Neuronal stem cell (in vitro differentiated cells): ENCODE results near the gene FOXI1.

Source experiments
- DNase-seq: peaks from one replicate; pipeline ENCODE4 v3.0.0-alpha.2; 2013; ENCODE audit warnings: low spot score
- H2AFZ ChIP-seq: one replicate; pipeline ENCODE4 v1.6.1; 2013; ENCODE audit warnings: mild to moderate bottlenecking, low read length, inconsistent platforms
- H2AK5ac ChIP-seq: 2 replicates; pipeline ENCODE4 v1.6.1; 2013; ENCODE audit warnings: low read depth, mild to moderate bottlenecking, inconsistent platforms, low read length, moderate library complexity, mixed read lengths
- H2BK120ac ChIP-seq: 2 replicates; pipeline ENCODE4 v1.6.1; 2013; ENCODE audit warnings: low read depth, mild to moderate bottlenecking, inconsistent platforms, low read length, moderate library complexity, mixed read lengths
- H2BK12ac ChIP-seq: one replicate; pipeline ENCODE4 v1.6.1; 2013; ENCODE audit warnings: low read length, inconsistent platforms
- H2BK15ac ChIP-seq: 2 replicates; pipeline ENCODE4 v1.6.1; 2013; ENCODE audit warnings: mild to moderate bottlenecking, low read length, inconsistent platforms, mixed read lengths
- H2BK5ac ChIP-seq: one replicate; pipeline ENCODE4 v1.6.1; 2013; ENCODE audit warnings: inconsistent platforms, mild to moderate bottlenecking, low read length, moderate library complexity
- H3K14ac ChIP-seq: one replicate; pipeline ENCODE4 v1.6.1; 2013; ENCODE audit warnings: low read length, inconsistent platforms
- H3K18ac ChIP-seq: 2 replicates; pipeline ENCODE4 v1.6.1; 2013; ENCODE audit warnings: low read length, inconsistent platforms
- H3K23ac ChIP-seq: 2 replicates; pipeline ENCODE4 v1.6.1; 2013; ENCODE audit warnings: low read depth, mild to moderate bottlenecking, mixed read lengths, low read length, inconsistent platforms; ENCODE audit not compliant: poor library complexity
- H3K27ac ChIP-seq: replicated peaks from 3 replicates; pipeline ENCODE4 v1.5.1; 2013; ENCODE audit warnings: low read length, inconsistent platforms
- H3K27me3 ChIP-seq, 3 experiments: 2 replicates each; pipeline ENCODE4 v1.6.1; 2013; ENCODE audit warnings: low read length in 3 of 3, mild to moderate bottlenecking in 2 of 3, inconsistent platforms in 1 of 3, low read depth in 1 of 3, mixed read lengths in 1 of 3, moderate library complexity in 1 of 3; ENCODE audit not compliant: control insufficient read depth in 3 of 3, insufficient read depth in 3 of 3
- H3K36me3 ChIP-seq, 2 donors: replicated peaks in 1 of 2; 2 replicates each; pipeline ENCODE4 v1.6.1; 2013; ENCODE audit warnings: low read length in 2 of 2; ENCODE audit not compliant: control insufficient read depth in 2 of 2, insufficient read depth in 2 of 2
- H3K4ac ChIP-seq: 2 replicates; pipeline ENCODE4 v1.6.1; 2013; ENCODE audit warnings: inconsistent platforms, mild to moderate bottlenecking, low read length, moderate library complexity
- H3K4me1 ChIP-seq, 2 donors: 1 replicate in 1 of 2; 2 replicates in 1 of 2; pipeline ENCODE4 v1.6.1; 2013; ENCODE audit warnings: low read length in 2 of 2, low read depth in 1 of 2; ENCODE audit not compliant: control insufficient read depth in 2 of 2, insufficient read depth in 1 of 2
- H3K4me2 ChIP-seq: one replicate; pipeline ENCODE4 v1.6.1; 2013; ENCODE audit warnings: mild to moderate bottlenecking, low read length, inconsistent platforms; ENCODE audit not compliant: insufficient read depth, poor library complexity, severe bottlenecking
- H3K4me3 ChIP-seq, 2 donors: 2 replicates each; pipeline ENCODE4 v1.5.1; 2013; ENCODE audit warnings: low read length in 2 of 2, mild to moderate bottlenecking in 2 of 2, inconsistent platforms in 1 of 2, moderate library complexity in 1 of 2
- H3K79me1 ChIP-seq: one replicate; pipeline ENCODE4 v1.6.1; 2013; ENCODE audit warnings: low read depth, mild to moderate bottlenecking, inconsistent platforms, low read length, moderate library complexity
- H3K9ac ChIP-seq: one replicate; pipeline ENCODE4 v1.6.1; 2013; ENCODE audit warnings: mild to moderate bottlenecking, low read depth, low read length, inconsistent platforms; ENCODE audit not compliant: poor library complexity
- H3K9me3 ChIP-seq, 2 donors: replicated peaks in 1 of 2; 2 replicates each; pipeline versions ENCODE3 to v1.6.1; 2013; ENCODE audit warnings: low read length in 2 of 2, mild to moderate bottlenecking in 2 of 2, inconsistent platforms in 1 of 2, low read depth in 1 of 2, mixed read lengths in 1 of 2, moderate library complexity in 1 of 2; ENCODE audit not compliant: control insufficient read depth in 2 of 2, insufficient read depth in 1 of 2
- H4K8ac ChIP-seq: one replicate; pipeline ENCODE4 v1.6.1; 2013; ENCODE audit warnings: low read depth, mild to moderate bottlenecking, inconsistent platforms, low read length, moderate library complexity
- H4K91ac ChIP-seq: one replicate; pipeline ENCODE4 v1.6.1; 2013; ENCODE audit warnings: low read length, low read depth, mild to moderate bottlenecking, inconsistent platforms; ENCODE audit not compliant: poor library complexity
- WGBS, 2 donors: extraction: QIAGEN DNeasy Blood & Tissue Kit; methylation state at CpG; one replicate each; pipeline ENCODE4 v1.1.7; 2013; ENCODE audit warnings: missing lambda C conversion rate in 2 of 2, mixed read lengths in 1 of 2; ENCODE audit not compliant: insufficient read length in 2 of 2, insufficient replicate concordance in 1 of 2; ENCODE audit errors: extremely low coverage in 2 of 2; 5-methylcytosine and 5-hydroxymethylcytosine counted together

FOXI1 gene

DNA sequence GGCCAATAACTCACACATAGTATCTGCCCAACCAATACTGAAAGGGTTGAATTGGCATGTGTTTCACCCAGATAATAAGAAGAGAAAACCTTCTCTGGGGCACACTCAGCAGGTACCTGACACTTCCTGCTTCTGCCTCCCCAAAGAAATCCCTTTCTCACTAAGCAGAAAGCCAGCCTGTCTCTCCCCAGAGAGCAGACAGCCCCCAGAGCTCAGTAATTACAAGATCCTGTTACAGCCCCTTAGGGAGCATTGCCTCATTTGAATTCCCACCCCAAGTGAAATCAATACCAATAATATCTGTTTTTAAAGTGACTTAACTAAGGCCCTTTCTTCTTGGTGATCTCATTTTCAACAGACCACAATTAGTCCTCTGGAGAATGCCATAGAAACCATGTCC lies 38.5 kb upstream of the FOXI1 start:
- no peak overlapping the region for H3K14ac ChIP-seq
- H2AK5ac ChIP-seq, result no peak overlapping the region
- H2BK120ac ChIP-seq, result no peak overlapping the region
- no peak overlapping the region for H3K27ac ChIP-seq
- no peak overlapping the region for H2BK5ac ChIP-seq
- no peak overlapping the region for H4K8ac ChIP-seq
- H3K18ac ChIP-seq, result no peak overlapping the region
- no peak overlapping the region for H2BK12ac ChIP-seq
- no peak overlapping the region for H4K91ac ChIP-seq
- no peak overlapping the region for H2AFZ ChIP-seq
- H3K27me3 ChIP-seq, result no peaks in the 10 kb centered on the region
- H3K4ac ChIP-seq, result no peak overlapping the region
- no peaks in the 10 kb centered on the region for H3K36me3 ChIP-seq
- H3K4me2 ChIP-seq, result no peak overlapping the region
- no peak overlapping the region for H3K4me3 ChIP-seq
- H3K9ac ChIP-seq, result no peak overlapping the region
- H3K4me1 ChIP-seq, result peaks cover 0 to 2% of the 10 kb centered on the region in 2 donors
- H2BK15ac ChIP-seq, result no peak overlapping the region
- no peak for DNase-seq
- H3K23ac ChIP-seq, result no peak overlapping the region
- H3K79me1 ChIP-seq, result no peaks in the 10 kb centered on the region
- H3K9me3 ChIP-seq, result no peaks in the 10 kb centered on the region

DNA sequence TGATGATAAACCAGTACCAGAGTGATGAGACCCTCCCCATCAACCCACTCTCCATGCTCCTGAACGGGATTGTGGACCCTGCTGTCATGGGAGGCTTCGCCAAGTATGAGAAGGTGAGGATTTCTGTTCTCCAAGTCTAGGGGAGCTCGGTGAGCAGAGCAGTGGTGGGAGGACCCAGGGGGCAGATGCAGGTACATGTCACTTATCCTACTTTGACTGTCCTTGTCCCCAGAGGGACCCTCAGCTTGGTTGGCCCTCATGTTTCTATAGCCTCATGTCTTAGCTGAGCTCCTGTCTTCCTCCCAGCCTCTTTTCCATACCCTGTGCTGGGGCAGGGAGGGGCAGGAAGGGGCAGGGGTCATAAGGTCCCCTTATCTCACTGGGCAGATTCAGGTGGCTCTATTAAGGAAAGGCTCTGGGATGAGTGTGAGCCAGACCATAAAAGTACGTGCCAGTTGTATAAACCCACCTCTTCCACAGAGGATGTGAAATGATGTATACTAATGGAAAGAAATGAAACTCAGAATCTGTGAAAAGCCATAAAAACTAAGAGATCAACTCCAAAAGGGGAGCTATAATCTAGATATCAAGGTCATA lies 38.0 kb upstream of the FOXI1 start:
- Histone ChIP-seq H3K18ac (no peak overlapping the region), H3K4ac (no peak overlapping the region), H3K9ac (no peak overlapping the region), H2BK15ac (no peak overlapping the region), H3K27me3 (no peaks in the 10 kb centered on the region), H3K14ac (no peak overlapping the region), H4K91ac (no peak overlapping the region), H3K23ac (no peak overlapping the region), H3K4me2 (no peak overlapping the region), H3K4me1 (peaks cover 0 to 2% of the 10 kb centered on the region in 2 donors), H3K27ac (no peak overlapping the region), H3K4me3 (no peak overlapping the region), H2AK5ac (no peak overlapping the region), H2BK5ac (no peak overlapping the region), H3K36me3 (no peaks in the 10 kb centered on the region), H2BK120ac (no peak overlapping the region), H4K8ac (no peak overlapping the region), H3K9me3 (no peaks in the 10 kb centered on the region), H2BK12ac (no peak overlapping the region), H2AFZ (no peak overlapping the region), H3K79me1 (no peaks in the 10 kb centered on the region)
- no CpG with 5 or more reads among the region's 4 CpGs for WGBS, 2 donors
- no peak for DNase-seq

DNA sequence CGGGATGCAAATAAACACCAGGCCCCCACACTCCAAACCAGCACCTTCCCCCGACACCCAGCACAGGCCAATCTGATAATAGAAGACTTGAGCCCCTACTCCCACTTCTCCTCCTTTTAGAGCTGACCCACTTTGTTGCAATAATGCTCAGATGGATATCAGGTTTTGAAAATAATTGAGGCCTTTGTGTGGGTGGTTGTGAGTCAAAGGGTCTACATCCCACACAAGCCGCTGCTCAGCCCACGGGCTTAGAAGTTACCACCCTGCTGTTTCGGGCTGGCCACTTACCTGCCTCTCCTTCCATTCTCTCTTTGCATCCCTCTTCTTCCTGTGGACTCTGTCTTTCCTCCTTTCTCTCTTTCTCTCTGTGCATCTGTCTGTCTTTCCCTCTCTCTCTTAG lies 36.2 kb upstream of the FOXI1 start:
- Histone ChIP-seq H3K36me3 (no peaks in the 10 kb centered on the region), H3K79me1 (no peaks in the 10 kb centered on the region), H3K27ac (no peak overlapping the region), H3K27me3 (peaks cover 0 to 1% (median 0%) of the 10 kb centered on the region in 3 experiments), H3K9ac (no peak overlapping the region), H2BK12ac (no peak overlapping the region), H4K91ac (no peak overlapping the region), H2BK5ac (peak overlapping the region; percentile 48), H4K8ac (no peak overlapping the region), H3K4ac (no peak overlapping the region), H2AK5ac (no peak overlapping the region), H3K14ac (no peak overlapping the region), H3K4me1 (peaks cover 0 to 2% of the 10 kb centered on the region in 2 donors), H2AFZ (no peak overlapping the region), H3K9me3 (no peaks in the 10 kb centered on the region), H3K4me2 (no peak overlapping the region), H3K18ac (no peak overlapping the region), H2BK120ac (no peak overlapping the region), H2BK15ac (no peak overlapping the region), H3K4me3 (no peak overlapping the region), H3K23ac (no peak overlapping the region)
- DNase-seq, result no peak
- WGBS, 2 donors, result no CpG with 5 or more reads among the region's 5 CpGs

DNA sequence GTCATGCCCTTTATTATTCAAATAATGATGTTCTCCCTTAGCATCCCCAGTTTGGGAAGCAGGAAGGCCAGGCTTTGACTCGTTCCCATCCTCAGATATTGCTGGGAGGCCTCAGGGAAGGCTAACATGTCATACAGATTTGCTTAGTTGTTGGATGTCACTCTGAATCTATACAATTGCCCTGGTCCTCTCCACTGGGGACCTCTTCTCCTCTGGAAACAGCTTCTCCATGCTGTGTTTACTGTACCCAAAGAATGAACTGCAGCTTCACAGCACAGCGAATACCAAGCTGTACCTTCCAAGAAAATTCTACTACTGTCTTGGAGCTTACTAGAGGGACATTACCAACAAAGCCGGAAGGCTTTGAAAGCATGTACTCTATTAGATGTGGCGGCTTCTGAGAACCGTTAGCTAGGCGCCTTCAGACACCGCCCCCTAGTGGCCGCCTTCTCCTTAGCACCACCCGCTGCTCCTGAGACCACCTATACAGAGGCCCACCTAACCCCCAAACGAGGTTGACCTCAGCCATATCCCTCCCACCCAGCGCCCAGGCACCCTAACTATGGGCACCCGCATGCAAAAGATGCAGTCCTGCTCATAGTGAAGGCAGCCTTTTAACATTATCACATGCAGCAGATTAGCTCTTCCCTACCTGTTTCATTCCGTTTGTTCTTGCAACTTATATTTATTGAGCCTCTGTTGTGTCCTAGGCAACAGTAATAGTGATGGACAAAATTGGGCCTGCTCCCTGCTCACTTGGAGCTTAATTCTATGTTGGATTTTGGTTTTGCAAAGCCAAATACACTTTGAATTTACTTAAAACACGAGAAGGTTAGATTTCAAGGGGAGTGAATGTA lies 34.9 kb upstream of the FOXI1 start:
- H3K27ac ChIP-seq, result no peak overlapping the region
- no peak overlapping the region for H3K18ac ChIP-seq
- no peaks in the 10 kb centered on the region for H3K36me3 ChIP-seq
- no peak overlapping the region for H2BK5ac ChIP-seq
- H2BK15ac ChIP-seq, result no peak overlapping the region
- H3K9me3 ChIP-seq, result no peaks in the 10 kb centered on the region
- no peak overlapping the region for H3K4ac ChIP-seq
- no peak overlapping the region for H2AFZ ChIP-seq
- WGBS, 2 donors, result no CpG with 5 or more reads among the region's 14 CpGs
- H3K23ac ChIP-seq, result no peak overlapping the region
- H3K4me2 ChIP-seq, result no peak overlapping the region
- no peak overlapping the region for H3K4me3 ChIP-seq
- peak; percentile 32 for DNase-seq
- H3K27me3 ChIP-seq, result peaks cover 0 to 6% (median 0%) of the 10 kb centered on the region in 3 experiments
- no peak overlapping the region for H2AK5ac ChIP-seq
- no peak overlapping the region for H2BK120ac ChIP-seq
- H3K14ac ChIP-seq, result no peak overlapping the region
- no peak overlapping the region for H2BK12ac ChIP-seq
- H4K8ac ChIP-seq, result no peak overlapping the region
- H4K91ac ChIP-seq, result no peak overlapping the region
- H3K4me1 ChIP-seq, result peaks cover 0 to 2% of the 10 kb centered on the region in 2 donors
- H3K79me1 ChIP-seq, result no peaks in the 10 kb centered on the region
- no peak overlapping the region for H3K9ac ChIP-seq
